HL-60 (cell line): Measurements from ENCODE around the gene CITED1.

Experiments used
- DNase-seq, 2 experiments: peaks; one replicate each; pipeline ENCODE4 v3.0.0-alpha.2; 2010 to 2020; ENCODE audit warnings: low read depth in 1 of 2, low spot score in 1 of 2
- H3K27ac ChIP-seq: fragments of 250-450 bp; sonication (Bioruptor Pico); replicated peaks from 2 replicates; pipeline ENCODE4 v1.5.1; 2020; ENCODE audit warnings: mild to moderate bottlenecking, moderate library complexity
- H3K27me3 ChIP-seq: fragments of 250-450 bp; sonication (Bioruptor Pico); 2 replicates; pipeline ENCODE4 v1.5.1; 2021; ENCODE audit warnings: mild to moderate bottlenecking, moderate library complexity; ENCODE audit not compliant: insufficient read depth, poor library complexity, severe bottlenecking
- H3K4me3 ChIP-seq: replicated peaks from 2 replicates; pipeline ENCODE4 v1.5.1; 2011; ENCODE audit warnings: mild to moderate bottlenecking, control low read depth, low read length; ENCODE audit not compliant: insufficient read depth
- CTCF ChIP-seq: IDR thresholded peaks from one replicate; pipeline ENCODE4 v1.5.1; 2011; ENCODE audit warnings: low read length, control low read depth, inconsistent platforms; ENCODE audit not compliant: insufficient read depth
- GABPA ChIP-seq: IDR thresholded peaks from 2 replicates; pipeline ENCODE4 v1.6.1; 2012; ENCODE audit warnings: low read depth
- POLR2AphosphoS5 ChIP-seq: IDR thresholded peaks from 2 replicates; pipeline ENCODE4 v1.6.1; 2012; ENCODE audit warnings: low read depth
- SPI1 ChIP-seq: IDR thresholded peaks from 2 replicates; pipeline ENCODE4 v1.6.1; 2012; ENCODE audit warnings: low read depth, mild to moderate bottlenecking, borderline replicate concordance
- TF ChIP-seq, protein P1 (sequence below): IDR thresholded peaks from 2 replicates; pipeline ENCODE4 v1.6.1; 2012; ENCODE audit warnings: low read depth; ENCODE audit not compliant: insufficient replicate concordance

CITED1 gene

GRCh38 chrX:72294497-72294896 lies 11.2 kb downstream of the CITED1 start:
- TF ChIP-seq SPI1 (no peak), CTCF (no peak), GABPA (no peak), POLR2AphosphoS5 (no peak)
- TF ChIP-seq, protein P1, sequence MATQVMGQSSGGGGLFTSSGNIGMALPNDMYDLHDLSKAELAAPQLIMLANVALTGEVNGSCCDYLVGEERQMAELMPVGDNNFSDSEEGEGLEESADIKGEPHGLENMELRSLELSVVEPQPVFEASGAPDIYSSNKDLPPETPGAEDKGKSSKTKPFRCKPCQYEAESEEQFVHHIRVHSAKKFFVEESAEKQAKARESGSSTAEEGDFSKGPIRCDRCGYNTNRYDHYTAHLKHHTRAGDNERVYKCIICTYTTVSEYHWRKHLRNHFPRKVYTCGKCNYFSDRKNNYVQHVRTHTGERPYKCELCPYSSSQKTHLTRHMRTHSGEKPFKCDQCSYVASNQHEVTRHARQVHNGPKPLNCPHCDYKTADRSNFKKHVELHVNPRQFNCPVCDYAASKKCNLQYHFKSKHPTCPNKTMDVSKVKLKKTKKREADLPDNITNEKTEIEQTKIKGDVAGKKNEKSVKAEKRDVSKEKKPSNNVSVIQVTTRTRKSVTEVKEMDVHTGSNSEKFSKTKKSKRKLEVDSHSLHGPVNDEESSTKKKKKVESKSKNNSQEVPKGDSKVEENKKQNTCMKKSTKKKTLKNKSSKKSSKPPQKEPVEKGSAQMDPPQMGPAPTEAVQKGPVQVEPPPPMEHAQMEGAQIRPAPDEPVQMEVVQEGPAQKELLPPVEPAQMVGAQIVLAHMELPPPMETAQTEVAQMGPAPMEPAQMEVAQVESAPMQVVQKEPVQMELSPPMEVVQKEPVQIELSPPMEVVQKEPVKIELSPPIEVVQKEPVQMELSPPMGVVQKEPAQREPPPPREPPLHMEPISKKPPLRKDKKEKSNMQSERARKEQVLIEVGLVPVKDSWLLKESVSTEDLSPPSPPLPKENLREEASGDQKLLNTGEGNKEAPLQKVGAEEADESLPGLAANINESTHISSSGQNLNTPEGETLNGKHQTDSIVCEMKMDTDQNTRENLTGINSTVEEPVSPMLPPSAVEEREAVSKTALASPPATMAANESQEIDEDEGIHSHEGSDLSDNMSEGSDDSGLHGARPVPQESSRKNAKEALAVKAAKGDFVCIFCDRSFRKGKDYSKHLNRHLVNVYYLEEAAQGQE = no peak
- H3K27me3 ChIP-seq = peaks cover 2% of the 10 kb centered on the region
- H3K4me3 ChIP-seq = no peak overlapping the region
- DNase-seq = no peak
- H3K27ac ChIP-seq = no peak overlapping the region

- Histone ChIP-seq H3K4me3 (no peak overlapping the region), H3K27me3 (no peaks in the 10 kb centered on the region), H3K27ac (no peak overlapping the region)
- no peak for DNase-seq
- no peak for TF ChIP-seq SPI1
- TF ChIP-seq GABPA = no peak
- no peak for TF ChIP-seq POLR2AphosphoS5
- TF ChIP-seq, protein P1 = no peak
- TF ChIP-seq CTCF = no peak
Measured at GRCh38 chrX:72282302-72282701, 23.4 kb downstream of the CITED1 start.

GRCh38 chrX:72280321-72280845 lies 25.3 kb downstream of the CITED1 start:
- H3K27ac ChIP-seq = no peak overlapping the region
- TF ChIP-seq GABPA = no peak
- TF ChIP-seq CTCF = no peak
- TF ChIP-seq, protein P1 = no peak
- no peak for TF ChIP-seq SPI1
- no peak for TF ChIP-seq POLR2AphosphoS5
- no peak overlapping the region for H3K4me3 ChIP-seq
- DNase-seq = no peak
- no peaks in the 10 kb centered on the region for H3K27me3 ChIP-seq
